Measurements from ENCODE around the gene DLG1.

DNA sequence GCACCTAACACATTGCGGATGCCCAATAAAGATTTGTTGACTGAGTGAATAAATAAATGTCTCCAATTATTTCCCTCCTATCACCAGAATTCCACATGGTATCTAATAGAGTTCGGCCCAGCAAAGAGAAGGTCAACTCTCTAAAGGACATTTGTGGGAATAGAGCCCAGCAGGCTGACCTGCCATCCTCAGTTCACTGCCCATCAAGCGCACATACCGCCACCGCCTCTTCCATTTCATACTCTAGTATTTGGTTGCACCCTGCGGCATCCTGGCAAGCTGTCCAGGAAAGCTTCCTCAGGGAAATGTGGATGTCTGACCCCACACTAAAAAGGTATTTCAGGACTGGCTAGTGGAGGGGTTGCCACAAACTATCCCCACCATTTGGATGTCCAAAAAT, 29.8 kb upstream of the DLG1 start:
- TF ChIP-seq CTCF (IDR thresholded peaks at IDR 0.05) (no peak), EZH2 (IDR thresholded peaks at IDR 0.05) (no peak)

Data from neural progenitor cell (in vitro differentiated cells).